Esophagus muscularis mucosa (tissue), 3 donors: ENCODE data around the gene MAGI1.

Experiments
- POLR2A ChIP-seq: fragments of 450-650 bp; IDR thresholded peaks from one replicate; pipeline ENCODE4 v1.6.1; 2017; ENCODE audit warnings: antibody characterized with exemption, moderate library complexity, mild to moderate bottlenecking, low read depth
- TF ChIP-seq, protein P1 (sequence below), 3 experiments: fragments of 200-600 bp in 2 of 3; fragments of 450-650 bp in 1 of 3; sonication (generic) in 2 of 3; IDR thresholded peaks; one replicate each; pipeline ENCODE4 v1.5.1; 2017 to 2019; ENCODE audit warnings: antibody characterized with exemption in 3 of 3, mild to moderate bottlenecking in 2 of 3, moderate library complexity in 1 of 3

- TF ChIP-seq, protein P1, sequence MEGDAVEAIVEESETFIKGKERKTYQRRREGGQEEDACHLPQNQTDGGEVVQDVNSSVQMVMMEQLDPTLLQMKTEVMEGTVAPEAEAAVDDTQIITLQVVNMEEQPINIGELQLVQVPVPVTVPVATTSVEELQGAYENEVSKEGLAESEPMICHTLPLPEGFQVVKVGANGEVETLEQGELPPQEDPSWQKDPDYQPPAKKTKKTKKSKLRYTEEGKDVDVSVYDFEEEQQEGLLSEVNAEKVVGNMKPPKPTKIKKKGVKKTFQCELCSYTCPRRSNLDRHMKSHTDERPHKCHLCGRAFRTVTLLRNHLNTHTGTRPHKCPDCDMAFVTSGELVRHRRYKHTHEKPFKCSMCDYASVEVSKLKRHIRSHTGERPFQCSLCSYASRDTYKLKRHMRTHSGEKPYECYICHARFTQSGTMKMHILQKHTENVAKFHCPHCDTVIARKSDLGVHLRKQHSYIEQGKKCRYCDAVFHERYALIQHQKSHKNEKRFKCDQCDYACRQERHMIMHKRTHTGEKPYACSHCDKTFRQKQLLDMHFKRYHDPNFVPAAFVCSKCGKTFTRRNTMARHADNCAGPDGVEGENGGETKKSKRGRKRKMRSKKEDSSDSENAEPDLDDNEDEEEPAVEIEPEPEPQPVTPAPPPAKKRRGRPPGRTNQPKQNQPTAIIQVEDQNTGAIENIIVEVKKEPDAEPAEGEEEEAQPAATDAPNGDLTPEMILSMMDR (IDR thresholded peaks at IDR 0.05) = no peak
- TF ChIP-seq POLR2A = no peak
These were observed 457.4 kb downstream of the MAGI1 start for GRCh38 chr3:65581313-65581712.
